Measurements from ENCODE around the gene HIRA.

DNA sequence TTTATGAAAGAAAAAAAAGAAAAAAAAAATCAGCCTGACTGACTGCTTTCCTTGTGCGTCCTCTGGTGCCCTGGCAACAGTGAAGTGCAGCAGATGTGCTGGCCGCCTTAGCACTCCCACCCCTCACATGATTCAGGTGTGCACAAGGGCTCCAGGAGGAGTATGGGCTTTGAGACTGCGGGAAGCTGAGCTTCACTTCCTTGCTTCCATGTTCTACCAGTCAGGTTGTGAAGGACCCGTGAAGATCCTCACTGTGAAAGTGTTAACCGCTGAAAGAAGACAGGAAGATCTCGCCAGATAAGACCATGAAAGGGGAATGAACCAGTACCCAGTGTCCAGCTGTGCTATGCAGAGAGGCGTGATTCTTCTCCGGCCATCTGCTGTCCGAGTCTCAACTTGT lies 48.2 kb downstream of the HIRA start:
- TF ChIP-seq EZH2 (IDR thresholded peaks at IDR 0.05; ENCODE audit: insufficient read depth, poor library complexity, severe bottlenecking) (no peak), EZH2phosphoT487 (IDR thresholded peaks at IDR 0.05; ENCODE audit: insufficient read depth, low read depth) (no peak)
